HCT116 (cell line): Measurements from ENCODE around the gene PSMA3. TPM values are rescaled to one million over a fixed set of nuclear protein-coding genes. Genes with fewer than 3 reads are reported as not detected.

Experiments used
- ATAC-seq: fragments of 200-7000 bp; cut with Tn5 transposase; 2 replicates; pipeline ENCODE4 v1.9.1; 2020; ENCODE audit warnings: mild to moderate bottlenecking, moderate library complexity
- Bru-seq: library from RNA; stranded (reverse); fragments of 400-500 nt; gene quantifications from one replicate; lab custom pipeline; 2021; lab: Mats Ljungman, UMichigan
- BruChase-seq, 2 experiments: library from RNA; stranded (reverse); fragments of 400-500 nt; gene quantifications; one replicate each; lab custom pipeline; 2021; lab: Mats Ljungman, UMichigan
- BruUV-seq: library from RNA; stranded (reverse); fragments of 400-500 nt; replicated peaks from 2 replicates; lab custom pipeline; 2021; lab: Mats Ljungman, UMichigan
- CTCF ChIA-PET: fragments of 300-600 bp; sonication (Branson Sonifier 250); formaldehyde crosslinking; loops from one replicate; lab custom pipeline; 2021; ENCODE audit warnings: antibody characterized with exemption; lab: Charles Lee
- POLR2A ChIA-PET: fragments of 300-600, 350-600 bp; sonication (Branson Sonifier 250); formaldehyde crosslinking; loops from one replicate; lab custom pipeline; 2021; ENCODE audit warnings: antibody characterized with exemption; lab: Charles Lee
- RAD21 ChIA-PET, 2 experiments: fragments of 300-600 bp; sonication (Branson Sonifier 250); formaldehyde crosslinking; loops; one replicate each; lab custom pipeline; 2023; ENCODE audit warnings: low total read pairs in 2 of 2; ENCODE audit not compliant: uncharacterized antibody in 2 of 2, unreplicated experiment in 2 of 2, low non-redundant PET in 1 of 2; lab: Charles Lee
- DNase-seq: peaks from one replicate; pipeline ENCODE4 v3.0.0-alpha.2; 2010; ENCODE audit warnings: low read depth, low spot score
- H2AFZ ChIP-seq: fragments of 200-600 bp; shearing (Covaris generic), sonication (generic); 2 replicates; pipeline ENCODE4 v1.6.1; 2017; ENCODE audit warnings: low read depth, mixed run types, mixed read lengths, antibody characterized with exemption, low read length; ENCODE audit not compliant: poor library complexity, severe bottlenecking
- H3K27ac ChIP-seq: 2 replicates; pipeline ENCODE4 v1.5.1; 2012; ENCODE audit warnings: low read depth, low read length
- H3K27me3 ChIP-seq: fragments of 200-600 bp; sonication (generic); 2 replicates; pipeline ENCODE4 v1.6.1; 2016; ENCODE audit warnings: mixed run types, low read length, mixed read lengths; ENCODE audit not compliant: insufficient read depth
- H3K36me3 ChIP-seq, 2 experiments: fragments of 200-500 bp in 1 of 2; fragments of 200-600 bp in 1 of 2; sonication (Bioruptor generic) in 1 of 2; sonication (generic) in 1 of 2; 2 replicates each; pipeline versions ENCODE4 v1.5.1 to v1.6.1; 2014 to 2016; ENCODE audit warnings: low read length in 2 of 2, inconsistent platforms in 1 of 2, mixed read lengths in 1 of 2, mixed run types in 1 of 2; ENCODE audit not compliant: insufficient read depth in 2 of 2, control insufficient read depth in 1 of 2
- H3K4me1 ChIP-seq, 2 experiments: fragments of 200-600 bp in 1 of 2; sonication (generic) in 1 of 2; 2 replicates each; pipeline versions ENCODE4 v1.5.1 to v1.6.1; 2012 to 2017; ENCODE audit warnings: low read length in 2 of 2, inconsistent platforms in 1 of 2, mild to moderate bottlenecking in 1 of 2, mixed read lengths in 1 of 2, mixed run types in 1 of 2, moderate library complexity in 1 of 2; ENCODE audit not compliant: insufficient read depth in 2 of 2, control insufficient read depth in 1 of 2
- H3K4me2 ChIP-seq: fragments of 200-600 bp; sonication (generic); 2 replicates; pipeline ENCODE4 v1.6.1; 2017; ENCODE audit warnings: mixed run types, low read length, mixed read lengths
- H3K4me3 ChIP-seq, 2 experiments: fragments of 200-600 bp in 1 of 2; sonication (generic) in 1 of 2; replicated peaks in 1 of 2; 2 replicates each; pipeline ENCODE4 v1.5.1; 2011 to 2016; ENCODE audit warnings: low read length in 2 of 2, control low read depth in 1 of 2, low read depth in 1 of 2, mild to moderate bottlenecking in 1 of 2, mixed read lengths in 1 of 2, mixed run types in 1 of 2
- H3K79me2 ChIP-seq: fragments of 200-600 bp; sonication (generic); 2 replicates; pipeline ENCODE4 v1.6.1; 2017; ENCODE audit warnings: mild to moderate bottlenecking, mixed run types, low read length, moderate library complexity, mixed read lengths; ENCODE audit not compliant: insufficient read depth
- H3K9ac ChIP-seq: fragments of 200-600 bp; sonication (generic); 2 replicates; pipeline ENCODE4 v1.6.1; 2016; ENCODE audit warnings: low read length, mixed read lengths
- H3K9me2 ChIP-seq: fragments of 200-600 bp; sonication (generic), shearing (Covaris generic); 2 replicates; pipeline ENCODE4 v1.6.1; 2017; ENCODE audit warnings: mixed run types, mild to moderate bottlenecking, moderate library complexity; ENCODE audit not compliant: insufficient read depth
- H3K9me3 ChIP-seq, 2 experiments: fragments of 200-500 bp in 1 of 2; fragments of 200-600 bp in 1 of 2; sonication (Bioruptor generic) in 1 of 2; sonication (generic) in 1 of 2; 2 replicates each; pipeline ENCODE4 v1.6.1; 2014 to 2017; ENCODE audit warnings: low read length in 2 of 2, mixed read lengths in 2 of 2, inconsistent platforms in 1 of 2, low read depth in 1 of 2, mild to moderate bottlenecking in 1 of 2, mixed run types in 1 of 2, moderate library complexity in 1 of 2; ENCODE audit not compliant: control insufficient read depth in 1 of 2, insufficient read depth in 1 of 2
- H4K20me1 ChIP-seq: fragments of 200-600 bp; sonication (generic), shearing (Covaris generic); 2 replicates; pipeline ENCODE4 v1.6.1; 2017; ENCODE audit warnings: mixed run types, mild to moderate bottlenecking, moderate library complexity; ENCODE audit not compliant: insufficient read depth
- CBX3 ChIP-seq: IDR thresholded peaks from 2 replicates; pipeline ENCODE4 v1.6.1; 2012; ENCODE audit warnings: low read depth
- CEBPB ChIP-seq: IDR thresholded peaks from 2 replicates; pipeline ENCODE4 v1.6.1; 2012; ENCODE audit warnings: low read depth
- EZH2phosphoT487 ChIP-seq: fragments of 200-600 bp; IDR thresholded peaks from 2 replicates; pipeline ENCODE4 v1.6.1; 2018; ENCODE audit warnings: antibody characterized with exemption, borderline replicate concordance
- FOSL1 ChIP-seq: IDR thresholded peaks from 2 replicates; pipeline ENCODE4 v1.6.1; 2012; ENCODE audit warnings: low read depth
- POLR2A ChIP-seq: IDR thresholded peaks from 2 replicates; pipeline ENCODE4 v1.7.0; 2011; ENCODE audit warnings: borderline replicate concordance; ENCODE audit not compliant: insufficient read depth, insufficient read length; ENCODE audit errors: extremely low read depth
- POLR2AphosphoS5 ChIP-seq: IDR thresholded peaks from 2 replicates; pipeline ENCODE4 v1.6.1; 2011; ENCODE audit warnings: mild to moderate bottlenecking, low read depth, low read length, moderate library complexity
- SIN3A ChIP-seq: IDR thresholded peaks from 2 replicates; pipeline ENCODE4 v1.6.1; 2012; ENCODE audit warnings: low read depth
- SP1 ChIP-seq: IDR thresholded peaks from 2 replicates; pipeline ENCODE4 v1.6.1; 2012; ENCODE audit warnings: low read depth
- TCF7L2 ChIP-seq: IDR thresholded peaks from 2 replicates; pipeline ENCODE4 v1.7.0; 2011; ENCODE audit warnings: borderline replicate concordance, inconsistent platforms; ENCODE audit not compliant: insufficient read depth, insufficient read length; ENCODE audit errors: extremely low read depth
- YY1 ChIP-seq: IDR thresholded peaks from 2 replicates; pipeline ENCODE4 v1.6.1; 2011; ENCODE audit warnings: low read length, low read depth, moderate library complexity, mild to moderate bottlenecking; ENCODE audit not compliant: insufficient replicate concordance; ENCODE audit errors: extremely low read depth
- ZFX ChIP-seq: fragments of 450-650 bp; IDR thresholded peaks from 2 replicates; pipeline ENCODE4 v1.6.1; 2017
- ZNF274 ChIP-seq: fragments of 200-500 bp; sonication (Bioruptor generic); IDR thresholded peaks from 2 replicates; pipeline ENCODE4 v1.6.1; 2014; ENCODE audit warnings: mild to moderate bottlenecking, low read depth, low read length, inconsistent platforms
- intact Hi-C: fragments of 100-400 bp; cut with micrococcal nuclease; formaldehyde crosslinking; loops from 2 replicates; pipeline ENCODE4 v1.10.0; 2022
- long read RNA-seq: library from polyadenylated mRNA; unstranded; transcript quantifications from one replicate; pipeline ENCODE4 v2.0.0, GENCODE V29; 2021; ENCODE audit not compliant: unreplicated experiment
- polyA plus RNA-seq: library from polyadenylated mRNA; unstranded; fragments of >200 nt; gene quantifications from 2 replicates; pipeline ENCODE4 v1.2.1, GENCODE V29; 2012; ENCODE audit warnings: missing spikeins
- total RNA-seq: library from RNA; stranded (reverse); gene quantifications from one replicate; pipeline ENCODE4 v1.2.1, GENCODE V29; 2021; ENCODE audit not compliant: unreplicated experiment
- TF ChIP-seq, protein P1 (sequence below): IDR thresholded peaks from 2 replicates; pipeline ENCODE4 v1.6.1; 2012
- TF ChIP-seq, protein P2 (sequence below): IDR thresholded peaks from 2 replicates; pipeline ENCODE4 v1.6.1; 2011; ENCODE audit warnings: mild to moderate bottlenecking, low read length, moderate library complexity; ENCODE audit not compliant: insufficient replicate concordance; ENCODE audit errors: extremely low read depth

PSMA3 gene
- total RNA-seq (267 TPM), Bru-seq, nascent RNA (percentile 92 among the genes with signal in this experiment), BruChase-seq, experiment 1, labeled RNA remaining after a 6-hour chase (percentile 89 among the genes with signal in this experiment), BruChase-seq, experiment 2, labeled RNA remaining after a 2-hour chase (percentile 80 among the genes with signal in this experiment)
- polyA plus RNA-seq: 108 and 124 TPM in 2 replicates
- long read RNA-seq, transcript PSMA3-201 (11 exons, 970 nt): major isoform, 118 of 181 reads
- long read RNA-seq, transcript PSMA3-212 (3 exons, 730 nt): minor isoform, 39 of 181 reads
- long read RNA-seq, partial matches to known transcripts: 10 of 181 reads
- long read RNA-seq, other reads (novel, unspliced or antisense): 14 of 181 reads

DNA sequence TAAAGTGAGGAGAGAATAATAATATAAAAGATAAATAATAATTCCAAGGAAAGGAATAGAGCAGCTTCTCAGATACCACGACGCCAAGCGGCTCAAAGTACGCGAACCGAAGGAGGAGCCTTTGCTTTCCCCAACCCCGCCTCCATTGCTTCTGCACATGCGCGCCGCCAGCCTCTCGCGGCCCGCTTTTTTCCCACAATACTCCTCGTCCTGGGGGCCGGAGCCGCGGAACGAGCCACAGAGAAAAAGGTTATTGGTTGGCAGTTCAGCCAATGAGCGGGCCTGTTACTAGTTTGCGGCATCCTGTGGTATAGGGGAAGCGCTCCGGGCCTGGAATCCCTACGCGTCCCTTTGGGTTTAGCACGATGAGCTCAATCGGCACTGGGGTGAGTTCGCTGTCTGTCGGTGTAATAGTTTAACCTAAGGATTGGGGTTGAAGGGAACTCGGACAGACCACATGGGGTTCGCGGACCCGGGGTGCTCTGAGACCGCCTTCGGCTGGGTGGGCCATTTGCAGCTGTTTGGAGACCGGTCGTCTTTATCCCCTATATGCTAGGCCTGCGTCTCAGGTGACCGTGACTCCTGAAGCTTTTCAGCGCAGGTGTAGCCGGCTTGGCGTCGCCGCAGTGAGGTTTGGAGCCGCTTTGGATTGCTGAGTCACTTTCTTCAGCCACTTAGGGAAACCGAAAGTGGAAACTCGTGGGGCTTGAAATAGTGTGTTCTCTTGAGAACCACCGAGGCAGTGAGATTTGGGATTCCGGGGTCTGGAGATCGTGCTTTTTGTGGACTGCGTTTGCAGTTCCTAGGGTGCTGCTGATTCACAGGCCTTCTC is at the start of gene PSMA3:
Gene PSMA3 (plus strand): TSS at position 288 of the 832 bp plus-strand sequence. CDS start 78 bp downstream, at position 366.
- H3K36me3 ChIP-seq: peaks cover 6 to 9% of the 10 kb centered on the region in 2 experiments; a peak in 2 of 4 replicates
- peak within 1 kb of the TSS; percentile 95 for H3K27ac ChIP-seq
- DNase-seq: peak; percentile 93
- BruUV-seq: TSS peak; percentile 74
- H3K9ac ChIP-seq: peak within 1 kb of the TSS; percentile 90
- H3K9me3 ChIP-seq: no peaks in the 10 kb centered on the region
- peaks cover 51% of the 10 kb centered on the region for H3K79me2 ChIP-seq
- H3K9me2 ChIP-seq: no peaks in the 10 kb centered on the region
- CTCF ChIA-PET: no interaction called here
- ATAC-seq: peak; percentile 92
- peak within 1 kb of the TSS; percentile 69 to 82 for H3K4me3 ChIP-seq
- H3K4me2 ChIP-seq: peak within 1 kb of the TSS; percentile 83
- POLR2A ChIA-PET: interaction anchor here (0.8 to 1.6 kb wide), 3 partner anchors 10 to 53 kb away, joined by 3 to 9 read pairs (median 3); partner anchors contain the start of gene ARID4A
- H4K20me1 ChIP-seq: peaks cover 8% of the 10 kb centered on the region; the same call in 1 of the 2 replicates
- H3K4me1 ChIP-seq: peaks cover 9 to 21% of the 10 kb centered on the region in 2 experiments
- intact Hi-C loops: loop anchor here (2.0 kb wide), 2 partner anchors 44 to 54 kb away; partner anchors contain the start of genes ACTR10 and ARID4A
- TF ChIP-seq, protein P1, sequence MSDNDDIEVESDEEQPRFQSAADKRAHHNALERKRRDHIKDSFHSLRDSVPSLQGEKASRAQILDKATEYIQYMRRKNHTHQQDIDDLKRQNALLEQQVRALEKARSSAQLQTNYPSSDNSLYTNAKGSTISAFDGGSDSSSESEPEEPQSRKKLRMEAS: no peak; the same call in none of the 2 replicates
- TF ChIP-seq SP1: peak; percentile 85
- no peak for TF ChIP-seq ZNF274
- no peak for TF ChIP-seq CEBPB
- TF ChIP-seq CBX3: peak; percentile 2; the same call in 1 of the 2 replicates
- peak; percentile 92 for TF ChIP-seq SIN3A
- TF ChIP-seq ZFX: peak; percentile 91
- peak; percentile 24 for TF ChIP-seq YY1
- TF ChIP-seq TCF7L2: peak; percentile 63
- TF ChIP-seq, protein P2, sequence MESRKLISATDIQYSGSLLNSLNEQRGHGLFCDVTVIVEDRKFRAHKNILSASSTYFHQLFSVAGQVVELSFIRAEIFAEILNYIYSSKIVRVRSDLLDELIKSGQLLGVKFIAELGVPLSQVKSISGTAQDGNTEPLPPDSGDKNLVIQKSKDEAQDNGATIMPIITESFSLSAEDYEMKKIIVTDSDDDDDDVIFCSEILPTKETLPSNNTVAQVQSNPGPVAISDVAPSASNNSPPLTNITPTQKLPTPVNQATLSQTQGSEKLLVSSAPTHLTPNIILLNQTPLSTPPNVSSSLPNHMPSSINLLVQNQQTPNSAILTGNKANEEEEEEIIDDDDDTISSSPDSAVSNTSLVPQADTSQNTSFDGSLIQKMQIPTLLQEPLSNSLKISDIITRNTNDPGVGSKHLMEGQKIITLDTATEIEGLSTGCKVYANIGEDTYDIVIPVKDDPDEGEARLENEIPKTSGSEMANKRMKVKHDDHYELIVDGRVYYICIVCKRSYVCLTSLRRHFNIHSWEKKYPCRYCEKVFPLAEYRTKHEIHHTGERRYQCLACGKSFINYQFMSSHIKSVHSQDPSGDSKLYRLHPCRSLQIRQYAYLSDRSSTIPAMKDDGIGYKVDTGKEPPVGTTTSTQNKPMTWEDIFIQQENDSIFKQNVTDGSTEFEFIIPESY: no peak
- TF ChIP-seq POLR2AphosphoS5: peak; percentile 97
- peak; percentile 90 for TF ChIP-seq POLR2A
- TF ChIP-seq FOSL1: no peak
- no peak for TF ChIP-seq EZH2phosphoT487
- peak within 1 kb of the TSS; percentile 71 for H2AFZ ChIP-seq
- RAD21 ChIA-PET: interaction anchor here in 1 of 2 experiments (0.6 kb wide), 1 partner anchor 160 kb away, joined by 3 read pairs; no protein-coding TSS in a partner anchor
- no peaks in the 10 kb centered on the region for H3K27me3 ChIP-seq
